K562 (cell line): Measurements from ENCODE around the gene ANKH. TPM values are rescaled to one million over a fixed set of nuclear protein-coding genes. Genes with fewer than 3 reads are reported as not detected.

ENCODE experiments used
- ATAC-seq: fragments of 200-7000 bp; cut with Tn5 transposase; 3 replicates; pipeline ENCODE4 v1.9.1; 2020; ENCODE audit warnings: moderate library complexity
- BruUV-seq: library from RNA; stranded (reverse); fragments of 400-500 nt; replicated peaks from 2 replicates; lab custom pipeline; 2021; lab: Mats Ljungman, UMichigan
- CTCF ChIA-PET: fragments of 300-600 bp; formaldehyde crosslinking; extraction: SDS; loops from one replicate; lab custom pipeline; 2021; ENCODE audit warnings: low intra/inter-chr PET ratio; lab: Yijun Ruan, JAX
- POLR2A ChIA-PET: fragments of 300-600, 350-650 bp; sonication (Branson Sonifier 250); formaldehyde crosslinking; extraction: SDS; loops from one replicate; lab custom pipeline; 2021; ENCODE audit warnings: antibody characterized with exemption, inconsistent platforms; lab: Yijun Ruan, JAX
- DNase-seq, 4 experiments: peaks; one replicate each; pipeline versions ENCODE4 v3.0.0 to v3.0.0-alpha.2; 2011 to 2018; ENCODE audit warnings: low spot score in 3 of 4, mixed read lengths in 3 of 4; ENCODE audit errors: extremely low read depth in 1 of 4
- FAIRE-seq: peaks from 2 replicates; lab custom pipeline; 2011; peaks lifted over from hg19 to GRCh38; lab: Jason Lieb, UNC
- H2AFZ ChIP-seq: 2 replicates; pipeline ENCODE4 v1.6.0; 2011; ENCODE audit warnings: low read depth, low read length, control low read depth, inconsistent platforms
- H3K27ac ChIP-seq: fragments of 200-600 bp; 3 replicates; pipeline ENCODE4 v1.8.0; 2011; ENCODE audit warnings: low read depth, mild to moderate bottlenecking, control low read depth, inconsistent platforms, low read length, moderate library complexity, mixed read lengths; ENCODE audit errors: extremely low read depth
- H3K27me3 ChIP-seq, 2 experiments: fragments of 300-600 bp in 1 of 2; 2 replicates in 1 of 2; 3 replicates in 1 of 2; pipeline versions ENCODE4 v1.6.0 to v1.8.0; 2011; ENCODE audit warnings: inconsistent platforms in 2 of 2, low read length in 2 of 2, mild to moderate bottlenecking in 1 of 2, mixed read lengths in 1 of 2, moderate library complexity in 1 of 2; ENCODE audit not compliant: control insufficient read depth in 2 of 2, insufficient read depth in 2 of 2
- H3K36me3 ChIP-seq: fragments of 300-600 bp; 3 replicates; pipeline ENCODE4 v1.8.0; 2011; ENCODE audit warnings: mild to moderate bottlenecking, low read length, inconsistent platforms; ENCODE audit not compliant: control insufficient read depth, insufficient read depth
- H3K4me1 ChIP-seq, 2 experiments: fragments of 200-600 bp in 1 of 2; replicated peaks in 1 of 2; 2 replicates in 1 of 2; 3 replicates in 1 of 2; pipeline versions ENCODE4 v1.5.1 to v1.8.0; 2011; ENCODE audit warnings: inconsistent platforms in 2 of 2, low read length in 2 of 2, mild to moderate bottlenecking in 1 of 2, mixed read lengths in 1 of 2, moderate library complexity in 1 of 2; ENCODE audit not compliant: control insufficient read depth in 2 of 2, insufficient read depth in 2 of 2
- H3K4me2 ChIP-seq: 2 replicates; pipeline ENCODE4 v1.6.1; 2011; ENCODE audit warnings: low read length, control low read depth, inconsistent platforms, mixed read lengths; ENCODE audit not compliant: insufficient read depth
- H3K4me3 ChIP-seq: fragments of 200-600 bp; sonication (generic), shearing (Covaris generic); 2 replicates; pipeline ENCODE4 v1.5.1; 2016; ENCODE audit warnings: control low read depth, inconsistent platforms
- H3K79me2 ChIP-seq: fragments of 200-600 bp; 3 replicates; pipeline ENCODE4 v1.8.0; 2011; ENCODE audit warnings: low read length, inconsistent platforms; ENCODE audit not compliant: control insufficient read depth, insufficient read depth
- H3K9ac ChIP-seq, 2 experiments: 2 replicates each; pipeline versions ENCODE4 v1.6.0 to v1.6.1; 2011; ENCODE audit warnings: low read depth in 2 of 2, low read length in 2 of 2, control low read depth in 1 of 2, inconsistent platforms in 1 of 2, mild to moderate bottlenecking in 1 of 2, mixed read lengths in 1 of 2; ENCODE audit not compliant: insufficient read depth in 1 of 2
- H3K9me1 ChIP-seq: one replicate; pipeline ENCODE4 v1.6.0; 2011; ENCODE audit warnings: inconsistent platforms, mild to moderate bottlenecking, low read length, moderate library complexity; ENCODE audit not compliant: control insufficient read depth, insufficient read depth
- H3K9me3 ChIP-seq: replicated peaks from 2 replicates; pipeline ENCODE4 v1.5.1; 2011; ENCODE audit warnings: low read depth, low read length, inconsistent platforms; ENCODE audit not compliant: control insufficient read depth, insufficient read depth
- H4K20me1 ChIP-seq: replicated peaks from 2 replicates; pipeline ENCODE4 v1.6.1; 2011; ENCODE audit warnings: low read length, inconsistent platforms, mixed read lengths; ENCODE audit not compliant: control insufficient read depth, insufficient read depth
- EP300 ChIP-seq: IDR thresholded peaks from 2 replicates; pipeline ENCODE4 v1.6.1; 2012; ENCODE audit warnings: low read length, improper control_type of control experiment
- GTF2E2 ChIP-seq: fragments of 200-800 bp; sonication (Bioruptor generic); IDR thresholded peaks from 2 replicates; pipeline ENCODE4 v1.6.1; 2016; ENCODE audit warnings: missing genetic modification characterization, missing compliant biosample characterization
- HDAC3 ChIP-seq: fragments of 450-650 bp; IDR thresholded peaks from 2 replicates; pipeline ENCODE4 v1.6.1; 2018; ENCODE audit warnings: borderline replicate concordance, mild to moderate bottlenecking, moderate library complexity; ENCODE audit not compliant: partially characterized antibody
- HLTF ChIP-seq: fragments of 450-650 bp; IDR thresholded peaks from 2 replicates; pipeline ENCODE4 v1.6.1; 2016
- KLF6 ChIP-seq: fragments of 250-450 bp; sonication (Bioruptor Pico); IDR thresholded peaks from 2 replicates; pipeline ENCODE4 v1.4.0; 2020; ENCODE audit warnings: mild to moderate bottlenecking, moderate library complexity, borderline replicate concordance
- MEIS2 ChIP-seq: fragments of 450-650 bp; IDR thresholded peaks from 2 replicates; pipeline ENCODE4 v1.6.1; 2014; ENCODE audit warnings: mild to moderate bottlenecking; ENCODE audit not compliant: partially characterized antibody
- PCBP1 ChIP-seq: fragments of 200-400 bp; formaldehyde crosslinking; IDR thresholded peaks from 2 replicates; pipeline ENCODE4 v1.6.1; 2018; ENCODE audit warnings: mild to moderate bottlenecking, low read depth, low read length; ENCODE audit not compliant: poor library complexity, severe bottlenecking
- PTTG1 ChIP-seq: fragments of 450-650 bp; IDR thresholded peaks from 2 replicates; pipeline ENCODE4 v1.6.1; 2016; ENCODE audit warnings: low read depth, mild to moderate bottlenecking, missing genetic modification characterization, missing compliant biosample characterization
- RNF2 ChIP-seq: sonication (generic); IDR thresholded peaks from 2 replicates; pipeline ENCODE4 v1.6.1; 2016
- TARDBP ChIP-seq: fragments of 450-650 bp; IDR thresholded peaks from 2 replicates; pipeline ENCODE4 v1.6.1; 2016
- ZNF184 ChIP-seq: sonication (generic); formaldehyde crosslinking; IDR thresholded peaks from 2 replicates; pipeline ENCODE4 v1.5.0; 2020; ENCODE audit warnings: missing genetic modification reagents
- ZNF354B ChIP-seq: fragments of 250-450 bp; sonication (Bioruptor Pico); IDR thresholded peaks from 2 replicates; pipeline ENCODE4 v1.4.0; 2020
- WGBS: fragments of 100-300 bp; shearing (Covaris generic); methylation state at CpG from one replicate; pipeline ENCODE4 v1.1.6; 2016; ENCODE audit warnings: low coverage, mixed read lengths; ENCODE audit not compliant: insufficient coverage; ENCODE audit errors: missing lambda C conversion rate; 5-methylcytosine and 5-hydroxymethylcytosine counted together
- in situ Hi-C: fragments of 300-500 bp; cut with MboI; formaldehyde crosslinking; loops from 4 replicates; pipeline ENCODE4 v1.15.0; 2018; ENCODE audit warnings: inconsistent platforms, mixed read lengths
- intact Hi-C: fragments of 100-400 bp; cut with micrococcal nuclease; formaldehyde crosslinking; loops from 2 replicates; pipeline ENCODE4 v1.14.2; 2022
- polyA plus RNA-seq, 8 experiments: library from polyadenylated mRNA; depleted of rRNA in 4 of 8; stranded (reverse) in 5 of 8; unstranded in 3 of 8; fragments of >200 nt; fragmentation: Nextera tagmentation in 2 of 8; fragmentation: Illumina TruSeq in 1 of 8; extraction: Ambion mirVana in 2 of 8; extraction: Trizol in 1 of 8; gene quantifications; 2 replicates each; pipeline versions ENCODE4 v1.2.1 to v1.2.3, GENCODE V29; 2011 to 2014; ENCODE audit warnings: inconsistent platforms in 1 of 8, missing spikeins in 1 of 8
- total RNA-seq, 7 experiments: library from RNA; depleted of rRNA in 6 of 7; stranded (reverse); fragments of >200 nt in 6 of 7; fragmentation: Illumina TruSeq in 2 of 7; extraction: Trizol in 2 of 7; gene quantifications; 2 replicates each; pipeline versions ENCODE4 v1.2.1 to v1.2.3, GENCODE V29; 2011 to 2021; ENCODE audit warnings: low replicate concordance in 1 of 7
- TF ChIP-seq, protein P1 (sequence below): IDR thresholded peaks from 2 replicates; pipeline ENCODE4 v1.6.1; 2012; ENCODE audit warnings: low read depth, low read length, improper control_type of control experiment, borderline replicate concordance

The ANKH gene
- total and polyA plus RNA-seq, 9 of the 15 experiments (the other 6 are each of a cell fraction or from before 2014, with no cell fraction given), result 0.79 to 12.2 (median 4.5) TPM

DNA sequence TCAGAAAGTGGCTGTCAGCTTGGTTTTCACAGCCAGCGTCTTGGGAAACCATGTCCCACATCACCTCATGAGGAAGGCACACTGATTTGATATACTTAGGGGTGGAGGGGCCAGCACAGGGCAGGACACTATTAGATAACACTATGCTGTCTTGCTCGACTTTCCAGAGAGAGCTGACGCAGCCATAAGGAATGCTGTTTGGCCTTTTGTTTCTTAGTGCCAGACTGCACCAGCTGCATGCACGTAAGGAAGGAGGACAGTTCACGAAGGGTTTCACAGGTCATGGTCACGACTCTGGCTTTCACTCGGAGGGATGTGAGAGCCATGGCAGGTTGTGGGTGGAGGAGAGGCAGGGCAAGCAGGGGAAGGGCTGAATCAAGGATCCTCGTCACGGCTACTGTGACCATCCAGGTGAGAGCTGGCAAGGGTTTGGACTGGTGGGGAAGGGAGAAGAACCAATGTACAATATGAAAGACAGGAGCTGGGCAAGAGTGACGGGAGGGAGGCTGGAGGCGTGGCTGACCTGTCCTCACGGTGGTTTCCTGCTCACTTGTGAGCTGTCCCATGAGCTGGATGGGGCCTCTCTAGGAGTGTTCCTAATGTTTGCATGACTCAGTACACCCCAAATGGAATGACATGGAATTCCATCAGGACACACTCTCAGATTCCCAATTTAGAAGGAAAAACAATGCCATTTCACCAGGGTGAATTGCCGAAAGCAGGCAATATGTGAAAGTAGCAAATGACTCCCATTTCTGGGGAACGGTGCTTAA lies 145.3 kb downstream of the ANKH start:
- no peak overlapping the region for H2AFZ ChIP-seq
- no peaks in the 10 kb centered on the region; the same call in 1 of the 2 replicates for H4K20me1 ChIP-seq
- no TSS peak for BruUV-seq
- no peak for FAIRE-seq
- ChIA-PET POLR2A (interaction anchor here (0.7 kb wide), 1 partner anchor 358 kb away, joined by 3 read pairs; no protein-coding TSS in a partner anchor), CTCF (interaction anchor here (0.7 to 2.9 kb wide), 5 partner anchors 52 to 289 kb away, joined by 3 to 35 read pairs (median 8); partner anchors contain the start of gene ANKH)
- TF ChIP-seq RNF2 (no peak), MEIS2 (no peak), TARDBP (no peak), HDAC3 (no peak)
- peaks cover 15 to 49% of the 10 kb centered on the region in 2 experiments for H3K27me3 ChIP-seq
- peaks cover 3 to 6% of the 10 kb centered on the region in 2 experiments; a peak in 3 of 5 replicates for H3K4me1 ChIP-seq
- no peak for ATAC-seq
- no peak overlapping the region for H3K27ac ChIP-seq
- H3K79me2 ChIP-seq, result no peaks in the 10 kb centered on the region
- no peak overlapping the region for H3K9ac ChIP-seq
- no peaks in the 10 kb centered on the region for H3K9me1 ChIP-seq
- intact Hi-C loops (loop anchor here (5.0 to 10.0 kb wide), 2 partner anchors 39 to 149 kb away; partner anchors contain the start of gene ANKH), in situ Hi-C loops (no loop called here)
- no peaks in the 10 kb centered on the region for H3K9me3 ChIP-seq
- no peak for DNase-seq
- no peaks in the 10 kb centered on the region for H3K36me3 ChIP-seq
- WGBS, result 16% methylated on average over 14 of the region's 14 CpGs
- H3K4me2 ChIP-seq, result no peak overlapping the region
- H3K4me3 ChIP-seq, result no peak overlapping the region

DNA sequence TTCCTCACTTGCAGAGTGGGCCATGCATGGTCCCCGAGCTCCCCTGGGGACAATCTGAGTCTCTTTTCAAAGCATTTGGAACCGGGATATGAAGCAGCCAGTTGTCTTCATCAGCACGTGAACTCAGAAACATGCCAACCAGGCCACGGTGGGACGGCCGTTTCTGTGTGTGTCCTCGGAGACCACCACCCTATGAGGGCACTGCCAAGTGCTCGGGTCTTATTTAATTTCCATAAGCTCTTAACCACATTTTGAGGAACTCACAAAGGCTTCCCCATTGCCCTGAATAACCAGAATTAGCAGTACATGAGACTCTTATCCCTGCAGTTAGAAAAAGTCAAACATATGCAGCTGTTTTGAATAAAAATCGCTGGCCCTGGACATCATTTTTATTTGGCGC lies 146.9 kb downstream of the ANKH start:
- ChIA-PET CTCF (no interaction called here), POLR2A (interaction anchor here (0.9 to 1.6 kb wide), 2 partner anchors 10 to 22 kb away, joined by 3 to 8 read pairs; no protein-coding TSS in a partner anchor)
- Histone ChIP-seq H3K9me3 (no peaks in the 10 kb centered on the region), H3K9ac (no peak overlapping the region), H3K9me1 (no peaks in the 10 kb centered on the region), H3K27ac (no peak overlapping the region), H3K4me1 (peaks cover 0 to 6% of the 10 kb centered on the region in 2 experiments; a peak in 3 of 5 replicates), H3K36me3 (no peaks in the 10 kb centered on the region), H3K27me3 (peaks cover 11 to 33% of the 10 kb centered on the region in 2 experiments), H2AFZ (no peak overlapping the region), H3K4me2 (no peak overlapping the region), H4K20me1 (no peaks in the 10 kb centered on the region; the same call in 1 of the 2 replicates), H3K79me2 (no peaks in the 10 kb centered on the region), H3K4me3 (no peak overlapping the region)
- no peak for DNase-seq
- FAIRE-seq, result no peak
- ATAC-seq, result no peak
- 17% methylated on average over 10 of the region's 10 CpGs for WGBS
- in situ Hi-C loops (no loop called here), intact Hi-C loops (loop anchor here (5.0 to 10.0 kb wide), 2 partner anchors 37 to 150 kb away; partner anchors contain the start of gene ANKH)
- no TSS peak for BruUV-seq
- TF ChIP-seq KLF6 (CRISPR knock-in tag) (no peak), PTTG1 (no peak), ZNF354B (CRISPR knock-in tag) (no peak), PCBP1 (no peak), EP300 (no peak), ZNF184 (no peak), GTF2E2 (tag) (no peak), HLTF (no peak)
- TF ChIP-seq, protein P1, sequence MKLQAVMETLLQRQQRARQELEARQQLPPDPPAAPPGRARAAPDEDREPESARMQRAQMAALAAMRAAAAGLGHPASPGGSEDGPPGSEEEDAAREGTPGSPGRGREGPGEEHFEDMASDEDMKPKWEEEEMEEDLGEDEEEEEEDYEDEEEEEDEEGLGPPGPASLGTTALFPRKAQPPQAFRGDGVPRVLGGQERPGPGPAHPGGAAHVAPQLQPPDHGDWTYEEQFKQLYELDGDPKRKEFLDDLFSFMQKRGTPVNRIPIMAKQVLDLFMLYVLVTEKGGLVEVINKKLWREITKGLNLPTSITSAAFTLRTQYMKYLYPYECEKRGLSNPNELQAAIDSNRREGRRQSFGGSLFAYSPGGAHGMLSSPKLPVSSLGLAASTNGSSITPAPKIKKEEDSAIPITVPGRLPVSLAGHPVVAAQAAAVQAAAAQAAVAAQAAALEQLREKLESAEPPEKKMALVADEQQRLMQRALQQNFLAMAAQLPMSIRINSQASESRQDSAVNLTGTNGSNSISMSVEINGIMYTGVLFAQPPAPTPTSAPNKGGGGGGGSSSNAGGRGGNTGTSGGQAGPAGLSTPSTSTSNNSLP, result no peak
